ENCODE measurements around the gene RGS9.

The RGS9 gene

DNA sequence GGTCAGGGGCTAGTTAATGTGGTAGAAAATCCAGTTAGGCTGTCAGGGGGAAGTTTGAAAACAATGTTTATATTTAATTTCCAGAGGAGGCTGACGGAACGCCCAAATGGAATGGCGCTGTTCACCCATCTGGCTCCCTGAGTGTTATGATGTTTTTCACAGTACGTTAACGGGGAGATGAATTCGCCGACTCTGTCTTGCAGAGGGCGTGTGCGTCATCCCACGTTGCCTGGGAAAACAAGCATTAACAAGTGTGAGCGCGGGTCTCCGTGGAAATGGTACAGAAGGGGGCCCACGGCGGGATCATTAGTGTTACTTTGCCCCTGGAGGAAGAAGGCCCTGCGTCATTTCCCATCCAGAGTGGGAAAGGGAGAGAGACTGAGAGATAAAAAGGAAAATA, 29.6 kb downstream of the RGS9 start:
- TF ChIP-seq, protein P1, sequence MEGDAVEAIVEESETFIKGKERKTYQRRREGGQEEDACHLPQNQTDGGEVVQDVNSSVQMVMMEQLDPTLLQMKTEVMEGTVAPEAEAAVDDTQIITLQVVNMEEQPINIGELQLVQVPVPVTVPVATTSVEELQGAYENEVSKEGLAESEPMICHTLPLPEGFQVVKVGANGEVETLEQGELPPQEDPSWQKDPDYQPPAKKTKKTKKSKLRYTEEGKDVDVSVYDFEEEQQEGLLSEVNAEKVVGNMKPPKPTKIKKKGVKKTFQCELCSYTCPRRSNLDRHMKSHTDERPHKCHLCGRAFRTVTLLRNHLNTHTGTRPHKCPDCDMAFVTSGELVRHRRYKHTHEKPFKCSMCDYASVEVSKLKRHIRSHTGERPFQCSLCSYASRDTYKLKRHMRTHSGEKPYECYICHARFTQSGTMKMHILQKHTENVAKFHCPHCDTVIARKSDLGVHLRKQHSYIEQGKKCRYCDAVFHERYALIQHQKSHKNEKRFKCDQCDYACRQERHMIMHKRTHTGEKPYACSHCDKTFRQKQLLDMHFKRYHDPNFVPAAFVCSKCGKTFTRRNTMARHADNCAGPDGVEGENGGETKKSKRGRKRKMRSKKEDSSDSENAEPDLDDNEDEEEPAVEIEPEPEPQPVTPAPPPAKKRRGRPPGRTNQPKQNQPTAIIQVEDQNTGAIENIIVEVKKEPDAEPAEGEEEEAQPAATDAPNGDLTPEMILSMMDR (conservative IDR thresholded peaks at IDR 0.05; ENCODE audit: low read depth, low read length): no peak
- H3K4me3 ChIP-seq (ENCODE audit: low read depth, low read length): no peak overlapping the region
- DNase-seq (ENCODE audit: low read depth): peak; percentile 24

DNA sequence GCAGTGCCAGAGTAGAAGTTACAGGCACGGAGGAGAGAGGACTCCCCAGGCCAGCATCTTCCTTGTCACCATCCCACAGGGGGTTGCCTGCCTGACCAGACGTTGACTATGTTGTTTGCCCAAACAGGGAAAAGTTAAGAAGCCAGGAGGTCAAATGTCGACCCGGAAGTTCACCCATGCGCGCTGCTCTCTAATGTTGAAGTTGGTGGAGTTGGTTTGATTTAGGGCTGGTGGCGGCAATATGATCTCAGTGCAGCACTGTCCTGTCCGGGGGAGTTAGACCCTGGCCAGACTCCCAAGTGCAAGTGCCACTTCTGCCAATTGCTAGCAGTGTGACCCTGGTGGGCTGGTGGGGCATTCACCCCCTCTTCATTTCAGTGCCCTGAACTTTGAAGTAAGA, 30.4 kb downstream of the RGS9 start:
- TF ChIP-seq, protein P1 (conservative IDR thresholded peaks at IDR 0.05; ENCODE audit: low read depth, low read length): no peak

DNA sequence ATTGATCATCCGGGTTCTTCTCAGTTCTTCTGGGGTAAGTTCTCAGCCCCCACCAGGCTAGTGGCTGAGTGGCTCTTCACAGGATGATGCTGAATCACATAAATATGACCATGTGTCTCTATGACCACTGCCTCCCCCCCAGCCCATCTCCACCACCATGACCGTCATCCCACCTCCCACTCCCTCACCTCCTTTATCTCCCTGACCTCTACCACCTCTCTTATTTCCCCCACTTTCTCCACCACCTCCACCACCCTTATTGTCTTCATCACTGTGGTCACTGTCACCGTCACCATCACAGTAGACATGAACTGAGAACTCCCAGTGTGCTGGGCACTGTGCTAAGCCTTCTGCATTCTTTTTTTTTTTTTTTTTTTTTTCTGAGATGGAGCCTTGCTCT, 32.5 kb downstream of the RGS9 start:
- DNase-seq (ENCODE audit: low read depth): no peak
- TF ChIP-seq, protein P1 (conservative IDR thresholded peaks at IDR 0.05; ENCODE audit: low read depth, low read length): no peak

More for the DNA sequence above, 30.4 kb downstream of the RGS9 start:
- no peak overlapping the region for H3K4me3 ChIP-seq (ENCODE audit: low read depth, low read length)
- DNase-seq (ENCODE audit: low read depth): no peak

GRCh38 chr17:65170839-65171238, 33.7 kb downstream of the RGS9 start:
- DNase-seq (ENCODE audit: low read depth): peak; percentile 80
- TF ChIP-seq, protein P1 (conservative IDR thresholded peaks at IDR 0.05; ENCODE audit: low read depth, low read length): no peak
- H3K4me3 ChIP-seq (ENCODE audit: low read depth, low read length): no peak overlapping the region

More for the DNA sequence above, 32.5 kb downstream of the RGS9 start:
- no peak overlapping the region for H3K4me3 ChIP-seq (ENCODE audit: low read depth, low read length)

- H3K4me3 ChIP-seq (ENCODE audit: low read depth, low read length): no peak overlapping the region
- no peak for DNase-seq (ENCODE audit: low read depth)
- TF ChIP-seq, protein P1 (conservative IDR thresholded peaks at IDR 0.05; ENCODE audit: low read depth, low read length): no peak
These were observed 34.6 kb downstream of the RGS9 start for GRCh38 chr17:65171752-65172151.

DNA sequence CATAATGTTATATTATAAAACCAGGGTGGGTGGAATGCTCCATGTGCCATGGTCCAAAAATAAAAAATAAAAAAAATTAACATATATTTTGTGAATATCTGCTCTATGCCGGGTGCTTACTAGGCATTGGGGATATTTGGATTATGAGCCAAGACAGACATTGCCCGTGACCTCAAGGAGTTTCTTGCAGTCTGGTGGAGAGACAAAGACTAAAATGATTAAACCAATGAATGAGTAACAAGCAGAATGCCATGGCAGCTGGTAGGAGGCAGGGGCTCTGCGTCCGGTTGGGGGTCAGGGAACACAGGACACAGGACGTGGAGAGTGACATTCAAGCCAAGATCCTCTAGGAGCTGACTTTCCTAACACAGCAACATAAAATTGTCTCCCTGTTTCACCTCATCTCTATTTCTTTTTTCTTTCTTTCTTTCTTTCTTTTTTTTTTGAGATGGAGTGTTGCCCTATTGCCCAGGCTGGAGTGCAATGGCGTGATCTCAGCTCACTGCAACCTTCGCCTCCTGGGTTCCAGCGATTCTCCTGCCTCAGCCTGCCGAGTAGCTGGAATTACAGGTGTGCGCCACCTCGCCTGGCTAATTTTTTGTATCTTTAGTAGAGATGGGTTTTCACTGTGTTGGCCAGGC, 35.4 kb downstream of the RGS9 start:
- H3K4me3 ChIP-seq (ENCODE audit: low read depth, low read length): no peak overlapping the region

More for the DNA sequence above, 35.4 kb downstream of the RGS9 start:
- DNase-seq (ENCODE audit: low read depth): no peak
- TF ChIP-seq, protein P1 (conservative IDR thresholded peaks at IDR 0.05; ENCODE audit: low read depth, low read length): no peak

Measured in choroid plexus epithelial cell (primary cell).